GM18909 (cell line): ENCODE measurements around the gene IMMT.

Experiments used
- ATAC-seq: cut with Tn5 transposase; IDR thresholded peaks from one replicate; pipeline ENCODE4 v1.9.1; 2021; ENCODE audit warnings: mild to moderate bottlenecking; ENCODE audit not compliant: unreplicated experiment, poor library complexity

IMMT gene

DNA sequence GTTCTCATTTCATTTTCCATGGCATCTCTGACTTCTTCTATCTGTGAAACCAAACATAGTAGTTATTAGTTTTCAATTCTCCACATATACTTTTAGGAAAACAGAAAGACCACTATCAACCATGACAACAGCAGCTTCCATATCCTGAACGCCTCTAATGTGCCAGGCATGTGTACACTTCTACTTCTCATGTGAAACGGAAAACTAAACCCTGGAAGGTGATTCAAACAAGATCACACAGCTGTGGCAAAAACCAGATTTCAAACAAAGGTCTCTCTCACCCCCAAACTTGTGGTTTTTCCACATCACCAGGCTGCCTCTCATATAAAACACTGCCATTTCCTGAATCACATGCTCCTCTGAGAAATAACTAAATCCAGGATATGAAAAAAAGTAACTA lies 47.5 kb downstream of the IMMT start:
- no peak for ATAC-seq

- ATAC-seq: no peak
Measured at GRCh38 chr2:86143926-86144685, 51.2 kb downstream of the IMMT start.

GRCh38 chr2:86143307-86143706 lies 52.0 kb downstream of the IMMT start:
- ATAC-seq: no peak

DNA sequence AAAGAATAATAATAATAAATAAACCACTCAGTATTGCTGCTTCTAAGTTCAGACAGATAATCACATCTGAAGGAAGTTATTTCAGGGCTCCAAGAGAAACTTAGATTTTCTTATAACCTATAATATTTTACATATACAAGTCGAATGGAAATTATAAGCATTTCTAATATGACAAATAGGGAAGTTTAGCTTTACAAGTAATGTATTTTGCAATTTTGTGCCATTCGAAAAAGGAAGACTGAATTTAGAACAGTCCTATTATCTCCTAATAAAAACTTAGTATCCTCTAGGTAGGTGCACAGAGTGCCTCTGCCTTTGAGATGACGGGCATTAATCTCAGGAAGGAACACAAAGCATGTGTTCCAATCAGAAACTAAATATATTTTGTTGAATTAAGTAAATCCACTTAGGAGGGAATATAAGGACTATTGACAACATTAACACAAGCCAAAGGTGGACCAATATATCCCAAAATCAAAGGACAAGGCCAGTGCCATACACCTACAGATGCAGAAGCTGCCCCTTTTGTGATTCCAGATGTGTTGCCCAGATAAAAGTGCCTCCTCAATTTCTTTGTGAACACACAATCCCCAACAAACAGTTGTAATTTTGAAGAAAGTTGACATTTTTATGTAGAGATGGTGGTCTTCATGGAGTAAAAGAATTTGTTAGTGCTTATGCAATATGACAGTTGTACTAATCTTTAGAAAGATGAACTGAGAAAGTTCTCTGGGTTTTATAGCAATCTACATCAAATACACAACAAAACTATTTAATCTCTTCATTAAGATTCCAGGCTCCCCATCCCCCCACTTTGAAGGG lies 52.6 kb downstream of the IMMT start:
- no peak for ATAC-seq

- no peak for ATAC-seq
Measured at GRCh38 chr2:86140969-86141392, 54.3 kb downstream of the IMMT start.

DNA sequence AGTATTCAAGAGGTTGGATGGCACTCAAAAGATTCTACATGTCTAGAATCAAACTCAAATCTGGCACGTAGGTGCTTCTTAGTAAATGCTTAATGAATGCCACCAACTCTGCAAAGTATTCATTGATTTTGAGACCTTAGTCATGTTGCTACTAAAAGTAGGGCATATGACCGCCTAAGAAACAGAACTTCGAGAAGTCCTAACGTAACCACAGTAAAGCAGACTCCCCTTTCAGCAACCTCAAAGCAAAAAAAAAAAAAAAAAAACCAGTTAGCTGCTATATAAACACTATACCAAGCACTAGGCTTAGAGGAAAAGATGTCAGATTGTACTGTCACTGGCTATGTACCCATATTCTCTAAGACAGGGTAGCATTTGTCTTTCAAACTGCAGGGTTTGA lies 55.3 kb downstream of the IMMT start:
- no peak for ATAC-seq

GRCh38 chr2:86138736-86139625 lies 56.3 kb downstream of the IMMT start:
- no peak for ATAC-seq

- ATAC-seq: no peak
Measured at GRCh38 chr2:86136141-86136540, 59.1 kb downstream of the IMMT start.

DNA sequence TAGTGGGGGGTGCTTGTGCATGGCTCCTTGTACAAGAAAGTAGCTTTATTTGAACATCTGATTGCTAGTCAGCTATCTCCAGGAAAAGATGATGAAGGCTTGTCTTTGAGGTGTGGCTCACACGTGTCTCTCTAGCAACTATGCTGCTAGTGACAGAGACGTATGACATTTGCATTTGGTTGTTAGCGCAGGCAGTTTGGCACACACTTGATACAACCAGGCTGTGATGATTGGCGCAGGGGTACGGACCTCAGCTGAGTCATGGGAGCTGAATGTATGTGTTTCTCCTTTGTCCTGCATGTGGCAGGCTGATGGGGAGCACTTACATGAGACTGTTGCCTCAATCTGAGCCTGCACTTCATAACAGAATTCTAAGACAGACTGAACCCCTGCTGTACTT lies 59.6 kb downstream of the IMMT start:
- no peak for ATAC-seq

DNA sequence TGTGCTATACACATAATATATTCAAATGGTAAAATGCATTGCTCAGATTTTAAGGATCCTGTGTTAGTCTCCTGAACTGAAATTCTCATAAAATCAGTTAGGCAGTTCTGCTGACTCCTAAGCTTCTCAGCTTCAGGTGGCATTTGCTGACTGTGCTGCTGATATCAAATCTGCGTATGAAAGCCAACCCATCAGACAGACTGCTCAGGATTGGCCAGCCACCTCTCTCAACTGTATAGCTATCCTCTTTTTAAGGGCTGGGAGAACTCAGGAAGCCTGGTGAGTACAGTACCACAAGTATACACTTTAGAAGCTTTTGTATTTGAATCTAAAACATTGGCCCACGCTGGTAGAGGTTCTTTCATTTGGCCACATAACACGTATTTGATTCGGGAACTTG lies 60.6 kb downstream of the IMMT start:
- no peak for ATAC-seq

DNA sequence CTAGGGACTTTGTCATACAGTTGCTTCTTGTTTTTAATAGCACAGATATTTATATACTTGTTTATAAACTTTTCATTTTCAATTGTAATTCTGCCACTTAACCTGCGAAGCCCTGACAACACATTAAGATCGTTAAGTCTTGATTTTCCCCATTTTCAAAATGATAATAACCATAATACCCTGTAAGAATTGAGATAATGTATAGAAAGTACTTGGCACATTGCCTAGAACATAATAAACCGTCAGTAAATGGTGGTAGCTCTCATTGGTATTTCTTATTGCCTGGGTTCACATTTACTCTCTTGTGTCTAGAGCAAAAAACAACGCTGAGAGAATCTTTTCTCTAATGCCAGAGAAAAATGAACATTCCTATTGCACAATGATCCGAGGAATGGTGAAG lies 70.6 kb downstream of the IMMT start:
- no peak for ATAC-seq

GRCh38 chr2:86123328-86123925 lies 71.8 kb downstream of the IMMT start:
- no peak for ATAC-seq

GRCh38 chr2:86118130-86118529 lies 77.1 kb downstream of the IMMT start:
- ATAC-seq: no peak

GRCh38 chr2:86107031-86107430 lies 88.2 kb downstream of the IMMT start:
- ATAC-seq: no peak

DNA sequence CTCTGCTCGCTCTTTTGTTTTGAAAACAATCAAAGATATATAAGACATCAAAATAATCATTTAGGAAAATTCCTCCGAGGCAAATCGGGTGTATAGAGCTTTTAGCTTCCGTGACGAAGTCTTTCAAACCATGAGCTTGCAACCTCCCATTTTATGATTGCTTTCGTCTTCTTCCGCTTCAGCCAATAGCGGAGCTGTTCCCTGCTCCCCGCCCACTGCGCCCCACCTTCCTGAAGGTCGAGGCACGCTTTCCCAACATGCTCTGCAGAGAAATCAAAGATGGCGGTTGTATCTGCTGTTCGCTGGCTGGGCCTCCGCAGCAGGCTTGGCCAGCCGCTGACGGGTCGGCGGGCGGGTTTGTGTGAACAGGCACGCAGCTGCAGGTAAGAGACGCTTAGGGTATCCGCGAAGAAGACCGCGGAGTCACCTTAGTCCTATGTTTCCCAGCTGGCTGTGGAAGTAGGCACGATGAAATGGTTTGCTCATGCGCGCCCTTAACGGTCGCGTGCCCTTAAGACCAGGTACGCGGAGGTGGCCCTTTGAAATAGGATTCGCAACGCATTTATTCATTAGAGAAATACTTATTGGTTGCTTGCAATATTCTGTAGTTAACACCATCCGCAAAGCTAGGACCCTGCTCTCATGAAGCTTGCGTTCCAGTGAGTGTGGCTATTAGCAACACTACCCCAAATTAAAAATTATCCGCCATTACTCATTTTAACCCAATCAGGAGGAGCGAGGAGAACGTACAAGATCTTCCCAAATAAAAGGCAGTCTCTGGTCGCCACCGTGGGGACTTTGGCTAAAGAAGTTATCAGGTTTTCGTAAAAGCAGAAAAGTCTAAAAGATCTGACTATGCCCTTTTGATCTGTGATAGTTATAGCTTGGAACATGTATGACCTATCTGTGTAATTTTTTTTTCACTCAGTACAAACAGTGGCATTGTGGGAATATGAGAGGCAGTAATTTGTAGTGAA lies 89.0 kb downstream of the IMMT start, which contains the start of gene PTCD3:
Gene PTCD3, plus strand, starts transcription at position 267 of the 977 bp plus-strand sequence. Its CDS starts 13 bp downstream, at position 280.
- peak; percentile 91 for ATAC-seq

DNA sequence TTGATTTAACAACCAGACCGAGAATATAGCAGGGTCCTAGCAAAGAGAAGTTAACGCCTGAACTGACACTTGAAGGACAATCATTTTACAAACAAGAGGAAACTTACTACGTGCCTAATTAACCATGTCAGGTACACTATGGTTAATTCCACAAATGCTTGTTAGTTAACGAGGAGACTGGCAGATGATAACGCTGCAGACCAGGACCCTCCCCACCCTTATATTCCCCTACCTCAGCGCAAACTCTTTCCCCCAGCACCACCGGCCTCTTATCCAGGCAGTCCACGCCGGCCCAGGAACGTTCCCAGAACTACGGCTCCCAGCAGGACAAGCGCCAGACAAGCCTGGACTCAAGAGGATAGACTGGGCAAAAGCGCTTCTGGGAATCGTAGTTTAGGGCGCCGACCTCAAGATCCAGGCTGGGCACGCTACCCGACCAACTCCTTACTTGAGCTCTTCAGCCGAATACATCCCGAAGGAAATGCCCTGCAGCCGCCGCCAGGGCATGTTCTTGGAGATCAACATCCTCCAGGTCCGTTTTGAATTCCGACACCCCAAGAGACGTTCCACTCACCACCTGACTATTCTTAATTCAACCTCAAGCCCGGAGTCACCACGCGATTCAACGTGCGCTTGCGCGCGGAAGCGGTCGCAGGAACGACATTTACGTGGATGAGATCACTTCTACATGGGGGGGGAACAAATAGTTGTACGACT lies 89.9 kb downstream of the IMMT start, which contains the start of gene POLR1A:
Gene POLR1A, minus strand, starts transcription at position 635 of the 717 bp plus-strand sequence. Its CDS starts 110 bp downstream, at position 525.
- peak; percentile 73 for ATAC-seq

DNA sequence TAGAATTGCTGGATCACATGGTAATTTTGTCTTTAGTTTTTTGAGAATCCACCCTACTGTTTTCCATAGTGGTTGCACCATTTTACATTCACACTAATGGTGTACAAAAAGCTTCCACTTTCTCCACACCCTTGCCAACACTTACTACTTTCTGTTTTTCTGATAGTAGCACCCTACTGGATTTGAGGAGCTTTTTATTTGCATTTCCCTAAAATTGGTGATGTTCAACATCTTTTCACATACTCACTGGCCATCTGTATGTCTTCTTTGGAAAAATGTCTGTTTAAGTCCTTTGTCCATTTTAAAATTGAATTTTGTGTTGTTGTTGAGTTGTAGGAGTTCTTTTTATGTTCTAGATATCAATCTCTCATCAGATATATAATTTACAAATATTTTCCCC lies 93.1 kb downstream of the IMMT start:
- ATAC-seq: no peak

DNA sequence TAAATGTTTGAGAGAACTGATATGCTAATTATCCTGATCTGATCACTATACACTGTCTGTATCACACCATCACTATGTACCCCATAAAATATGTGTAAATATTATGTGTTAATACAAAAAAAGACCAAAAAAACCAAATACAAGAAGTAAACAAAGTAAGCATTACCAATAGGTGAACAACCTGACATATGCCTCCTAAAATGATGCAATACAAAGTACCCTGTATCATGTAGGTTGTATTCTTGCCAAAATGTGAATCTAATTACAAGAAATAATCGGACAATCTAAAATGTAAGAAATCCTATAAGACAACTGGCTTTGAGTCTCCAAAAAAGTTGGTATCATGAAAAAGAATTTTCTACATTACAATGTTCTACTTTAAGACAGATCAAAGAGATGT lies 97.3 kb downstream of the IMMT start:
- ATAC-seq: no peak
